ENCODE data around the gene PIK3R2.
"Not testable (repeated sequence)": the region's sequence is repeated elsewhere in the genome, so short reads cannot be mapped to it uniquely, and the experiment has no call there.

PIK3R2 gene

GRCh38 chr19:18156268-18156667 is 3.3 kb downstream of the PIK3R2 start:
- DNase-seq: no peak

GRCh38 chr19:18156841-18157464 is 4.0 kb downstream of the PIK3R2 start:
- DNase-seq: no peak

GRCh38 chr19:18157465-18158063 is 4.6 kb downstream of the PIK3R2 start:
- DNase-seq: no peak

- DNase-seq: no peak
Observed at GRCh38 chr19:18158467-18158866, 5.5 kb downstream of the PIK3R2 start.

GRCh38 chr19:18159059-18159616 is 6.2 kb downstream of the PIK3R2 start:
- DNase-seq: not testable (repeated sequence)

GRCh38 chr19:18159810-18160209 is 6.8 kb downstream of the PIK3R2 start:
- DNase-seq: no peak

GRCh38 chr19:18160493-18160970 is 7.6 kb downstream of the PIK3R2 start:
- DNase-seq: no peak

- peak; percentile 75 for DNase-seq
Observed at GRCh38 chr19:18160971-18161635, 8.1 kb downstream of the PIK3R2 start.

GRCh38 chr19:18161636-18162002 is 8.7 kb downstream of the PIK3R2 start:
- no peak for DNase-seq

GRCh38 chr19:18164072-18164471 is 11.1 kb downstream of the PIK3R2 start:
- no peak for DNase-seq

GRCh38 chr19:18165794-18166544 is 13.0 kb downstream of the PIK3R2 start:
- no peak for DNase-seq

- no peak for DNase-seq
Observed at GRCh38 chr19:18167011-18167410, 14.0 kb downstream of the PIK3R2 start.

GRCh38 chr19:18167975-18168645 is 15.1 kb downstream of the PIK3R2 start:
- DNase-seq: peak; percentile 64

GRCh38 chr19:18168673-18169381 is 15.9 kb downstream of the PIK3R2 start:
- no peak for DNase-seq

GRCh38 chr19:18170714-18171255 is 17.8 kb downstream of the PIK3R2 start:
- no peak for DNase-seq

- DNase-seq: no peak
Observed at GRCh38 chr19:18171605-18172327, 18.8 kb downstream of the PIK3R2 start.

GRCh38 chr19:18172331-18173053 is 19.5 kb downstream of the PIK3R2 start:
- DNase-seq: no peak

- DNase-seq: no peak
Observed at GRCh38 chr19:18173054-18173571, 20.1 kb downstream of the PIK3R2 start.

- DNase-seq: peak; percentile 68
Observed at GRCh38 chr19:18173572-18174288, 20.8 kb downstream of the PIK3R2 start, which contains the start of gene IFI30. TSS of gene IFI30 (plus strand) at chr19:18173813. CDS start at chr19:18173842, 29 bp downstream.

Data from activated naive CD4-positive, alpha-beta T cell treated with anti-CD3 and anti-CD28 coated beads, Interleukin-2, amount 50 U/mL, for 16 hours (primary cell).